HEK293T (cell line): ENCODE measurements around the gene MED16.
A peak's percentile ranks its signal among the peaks of the same experiment; 100 is the strongest.

Experiments used
- CTCF ChIA-PET: fragments of 350-600 bp; formaldehyde crosslinking; extraction: SDS; loops from one replicate; lab custom pipeline; 2021; ENCODE audit warnings: antibody characterized with exemption, inconsistent platforms; lab: Yijun Ruan, JAX
- POLR2A ChIA-PET: fragments of 350-600 bp; formaldehyde crosslinking; extraction: SDS; loops from one replicate; lab custom pipeline; 2020; ENCODE audit warnings: antibody characterized with exemption, inconsistent platforms; lab: Yijun Ruan, JAX
- DNase-seq: peaks from one replicate; pipeline ENCODE4 v3.0.0; 2012; ENCODE audit warnings: mixed read lengths; ENCODE audit errors: extremely low spot score
- ARNT ChIP-seq: fragments of 450-650 bp; IDR thresholded peaks from 2 replicates; pipeline ENCODE4 v1.6.1; 2017; ENCODE audit warnings: mild to moderate bottlenecking
- BHLHE40 ChIP-seq: fragments of 450-650 bp; IDR thresholded peaks from 2 replicates; pipeline ENCODE4 v1.6.1; 2016; ENCODE audit warnings: mild to moderate bottlenecking, moderate library complexity, borderline replicate concordance
- CTBP1 ChIP-seq: fragments of 450-650 bp; IDR thresholded peaks from 2 replicates; pipeline ENCODE4 v1.6.1; 2016; ENCODE audit warnings: borderline replicate concordance
- ELF4 ChIP-seq: fragments of 450-650 bp; IDR thresholded peaks from 2 replicates; pipeline ENCODE4 v1.6.1; 2017; ENCODE audit warnings: antibody characterized with exemption
- FOXA1 ChIP-seq: fragments of 450-650 bp; IDR thresholded peaks from 2 replicates; pipeline ENCODE4 v1.6.1; 2016; ENCODE audit warnings: mild to moderate bottlenecking
- FOXK2 ChIP-seq: fragments of 450-650 bp; IDR thresholded peaks from 2 replicates; pipeline ENCODE4 v1.6.1; 2016; ENCODE audit warnings: mild to moderate bottlenecking
- FOXM1 ChIP-seq: fragments of 450-650 bp; IDR thresholded peaks from 2 replicates; pipeline ENCODE4 v1.6.1; 2017; ENCODE audit warnings: mild to moderate bottlenecking, borderline replicate concordance
- HDGF ChIP-seq: fragments of 450-650 bp; IDR thresholded peaks from 2 replicates; pipeline ENCODE4 v1.6.1; 2017; ENCODE audit warnings: antibody characterized with exemption, borderline replicate concordance
- L3MBTL2 ChIP-seq: fragments of 450-650 bp; conservative IDR thresholded peaks from 2 replicates; pipeline ENCODE4 v1.6.1; 2016; ENCODE audit warnings: mild to moderate bottlenecking
- LEF1 ChIP-seq: fragments of 450-650 bp; IDR thresholded peaks from 2 replicates; pipeline ENCODE4 v1.6.1; 2017; ENCODE audit warnings: mild to moderate bottlenecking, borderline replicate concordance
- NFRKB ChIP-seq: fragments of 450-650 bp; IDR thresholded peaks from 2 replicates; pipeline ENCODE4 v1.6.1; 2016; ENCODE audit warnings: mild to moderate bottlenecking, moderate library complexity
- PKNOX1 ChIP-seq: fragments of 450-650 bp; IDR thresholded peaks from 2 replicates; pipeline ENCODE4 v1.6.1; 2016
- SP1 ChIP-seq: fragments of 450-650 bp; IDR thresholded peaks from 2 replicates; pipeline ENCODE4 v1.6.1; 2017
- SUZ12 ChIP-seq: fragments of 450-650 bp; IDR thresholded peaks from 2 replicates; pipeline ENCODE4 v1.6.1; 2016; ENCODE audit warnings: mild to moderate bottlenecking
- TARDBP ChIP-seq: fragments of 450-650 bp; IDR thresholded peaks from 2 replicates; pipeline ENCODE4 v1.6.1; 2016
- ZNF384 ChIP-seq: fragments of 450-650 bp; IDR thresholded peaks from 2 replicates; pipeline ENCODE4 v1.6.1; 2016

MED16 gene

DNA sequence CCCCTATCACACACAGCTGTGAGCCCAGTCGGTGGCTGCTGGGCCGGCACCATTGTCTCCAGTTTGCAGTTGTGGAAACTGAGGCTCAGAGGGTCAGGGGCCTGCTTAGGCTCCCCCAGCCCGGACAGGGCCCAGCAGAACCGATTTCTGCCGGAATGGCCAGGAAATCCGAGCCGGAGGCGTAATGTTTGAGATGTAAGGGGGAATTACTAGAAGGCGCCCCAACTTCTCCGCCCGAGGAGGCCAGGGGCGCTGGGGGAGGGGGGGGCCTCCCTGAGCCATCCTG lies 25.1 kb upstream of the MED16 start:
- POLR2A ChIA-PET: no interaction called here
- no peak for TF ChIP-seq SP1
- TF ChIP-seq ELF4: no peak
- no peak for TF ChIP-seq FOXA1
- TF ChIP-seq L3MBTL2: no peak
- TF ChIP-seq ARNT: no peak
- no peak for TF ChIP-seq PKNOX1
- CTCF ChIA-PET: no interaction called here
- no peak for DNase-seq

- TF ChIP-seq L3MBTL2 (peak; percentile 23; the same call in 1 of the 2 replicates), CTBP1 (no peak)
- POLR2A ChIA-PET: no interaction called here
- CTCF ChIA-PET: interaction anchor here (1.0 kb wide), 1 partner anchor 54 kb away, joined by 3 read pairs; no protein-coding TSS in a partner anchor
- peak; percentile 46 for DNase-seq
Observed at GRCh38 chr19:917323-918151, 24.6 kb upstream of the MED16 start, which contains the start of gene KISS1R. Gene KISS1R, plus strand, starts transcription at chr19:917333. Its CDS starts 170 bp downstream, at chr19:917503.

GRCh38 chr19:916645-917322 lies 23.8 kb upstream of the MED16 start:
- ChIA-PET CTCF (interaction anchor here (1.0 to 1.1 kb wide), 2 partner anchors 53 to 147 kb away, joined by 3 to 4 read pairs; no protein-coding TSS in a partner anchor), POLR2A (no interaction called here)
- no peak for DNase-seq
- TF ChIP-seq SUZ12 (no peak), FOXA1 (no peak), HDGF (no peak), SP1 (no peak), ARNT (no peak), PKNOX1 (no peak), LEF1 (no peak), L3MBTL2 (no peak), FOXM1 (no peak), ZNF384 (no peak), CTBP1 (no peak), BHLHE40 (no peak), ELF4 (no peak), TARDBP (no peak), NFRKB (no peak), FOXK2 (no peak)

GRCh38 chr19:913080-913748 lies 20.2 kb upstream of the MED16 start, which contains the start of gene R3HDM4:
Gene R3HDM4, minus strand, starts transcription at chr19:913219. Its CDS starts 62 bp downstream, at chr19:913157.
- DNase-seq: peak; percentile 83
- POLR2A ChIA-PET: no interaction called here
- no peak; the same call in 1 of the 2 replicates for TF ChIP-seq L3MBTL2
- TF ChIP-seq TARDBP: no peak
- TF ChIP-seq FOXK2: no peak
- no peak for TF ChIP-seq PKNOX1
- no peak for TF ChIP-seq ZNF384
- TF ChIP-seq HDGF: no peak
- TF ChIP-seq SUZ12: no peak
- no peak for TF ChIP-seq FOXM1
- TF ChIP-seq NFRKB: no peak
- no peak for TF ChIP-seq ARNT
- no peak for TF ChIP-seq BHLHE40
- no peak for TF ChIP-seq LEF1
- no peak for TF ChIP-seq FOXA1
- no peak for TF ChIP-seq CTBP1
- TF ChIP-seq ELF4: no peak
- no peak for TF ChIP-seq SP1
- CTCF ChIA-PET: no interaction called here

DNA sequence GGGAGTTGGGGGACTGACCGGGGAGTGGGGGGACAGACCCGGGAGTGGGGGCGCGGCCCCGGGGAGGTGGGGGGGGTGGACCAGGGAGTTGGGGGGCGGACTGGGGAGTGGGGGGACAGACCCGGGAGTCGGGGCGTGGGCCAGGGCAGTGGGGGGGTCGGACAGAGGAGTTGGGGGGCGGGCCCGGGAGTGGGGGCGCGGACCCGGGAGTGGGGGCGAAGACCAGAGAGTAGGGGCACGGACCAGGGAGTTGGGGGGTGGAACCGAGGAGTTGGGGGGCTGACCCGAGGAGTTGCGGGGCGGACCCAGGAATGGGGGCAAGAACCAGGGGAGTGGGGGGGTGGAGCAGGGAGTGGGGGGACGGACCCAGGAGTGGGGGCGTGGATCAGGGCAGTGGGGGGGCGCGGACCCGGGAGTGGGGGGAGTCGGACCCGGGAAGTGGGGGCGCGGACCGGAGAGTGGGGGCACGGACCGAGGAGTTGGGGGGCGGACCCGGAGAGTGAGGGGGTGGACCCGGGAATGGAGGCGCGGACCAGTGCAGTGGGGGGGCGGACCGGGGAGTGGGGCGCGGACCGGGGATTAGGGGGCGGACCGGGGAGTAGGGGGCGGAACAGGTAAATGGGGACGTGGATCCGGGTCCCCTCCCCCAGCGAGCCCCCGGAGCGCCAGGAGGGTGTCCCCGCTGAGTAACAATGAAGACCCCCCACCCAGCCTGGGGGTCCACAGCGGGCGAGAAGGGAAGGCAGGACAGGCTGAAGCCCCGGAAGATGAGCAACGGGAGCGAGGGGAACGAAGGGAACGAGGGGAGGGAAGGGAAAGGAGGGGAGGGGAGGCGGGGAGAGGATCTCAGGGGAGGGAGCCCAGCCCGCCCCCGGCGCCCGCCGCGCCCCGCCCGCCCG lies 19.4 kb upstream of the MED16 start:
- ChIA-PET CTCF (no interaction called here), POLR2A (no interaction called here)
- peak; percentile 56 for DNase-seq
- TF ChIP-seq ELF4: no peak
- TF ChIP-seq ARNT: no peak
- TF ChIP-seq CTBP1: no peak
- TF ChIP-seq FOXA1: no peak
- no peak for TF ChIP-seq PKNOX1
- no peak for TF ChIP-seq FOXM1
- TF ChIP-seq HDGF: no peak
- TF ChIP-seq SP1: no peak
- TF ChIP-seq ZNF384: no peak
- no peak for TF ChIP-seq LEF1
